Measurements from ENCODE around the gene C10orf105.
A peak's percentile ranks its signal among the peaks of the same experiment; 100 is the strongest.

The C10orf105 gene

DNA sequence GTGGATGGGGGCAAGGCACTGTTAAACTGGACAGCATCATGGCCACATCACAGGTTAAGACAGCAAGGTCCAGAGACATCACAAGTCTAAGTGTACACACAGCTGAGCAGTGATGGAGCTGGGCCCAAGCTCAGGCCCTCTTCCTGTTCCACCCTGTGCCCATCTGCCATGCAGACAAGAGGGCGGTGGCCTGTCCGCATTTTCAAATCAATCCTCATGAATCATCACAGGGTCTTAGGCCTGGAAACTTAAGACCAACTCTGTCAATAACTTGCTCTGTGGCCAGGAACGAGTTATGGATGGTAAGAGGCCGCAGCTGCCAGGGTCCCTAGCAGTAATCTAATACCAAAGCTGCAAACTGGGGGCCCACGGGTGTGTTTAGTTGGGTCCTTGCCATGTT is 3.2 kb downstream of the C10orf105 start:
- DNase-seq (ENCODE audit: low read depth in 2 of 2): no peak

DNA sequence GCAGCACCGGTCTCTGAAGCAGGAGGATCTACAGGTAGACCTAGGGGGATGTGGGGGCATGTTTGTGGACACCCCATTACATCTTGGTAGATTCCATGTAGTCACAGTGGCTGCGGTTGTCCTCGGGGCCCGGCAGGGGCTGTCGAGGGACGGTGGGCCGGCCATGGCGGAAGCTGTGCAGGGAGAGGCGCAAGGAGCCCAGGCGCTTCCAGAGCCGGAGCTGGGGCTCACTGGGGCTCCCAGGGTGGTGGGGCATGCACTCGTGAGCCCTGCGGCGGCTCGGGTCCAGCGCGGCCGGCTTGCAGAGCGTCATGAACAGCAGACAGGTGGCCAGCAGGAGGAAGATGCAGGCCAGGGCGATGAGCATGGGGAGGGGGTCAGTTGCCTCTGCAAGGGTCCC is 3.7 kb downstream of the C10orf105 start:
- DNase-seq (ENCODE audit: low read depth in 2 of 2): no peak

DNA sequence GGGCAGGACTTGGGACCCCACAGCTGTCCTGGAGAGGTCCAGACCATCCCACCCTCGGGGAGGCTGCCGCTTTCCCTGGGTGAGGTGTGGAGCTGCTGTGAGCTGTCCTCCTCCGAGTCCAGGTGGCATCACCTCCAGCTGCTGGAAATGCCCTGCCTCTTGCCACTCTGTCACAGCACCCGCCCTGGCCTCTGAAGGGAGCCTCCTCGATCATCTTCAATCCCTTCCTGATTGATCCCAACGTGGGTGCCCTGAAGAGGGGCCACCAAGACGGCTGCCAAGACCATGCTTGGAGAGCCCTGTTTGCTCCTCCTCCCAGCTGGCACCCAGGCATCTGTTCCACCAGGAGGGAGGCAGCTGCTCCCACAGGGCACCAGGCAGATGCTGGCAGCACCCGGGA is 4.6 kb downstream of the C10orf105 start:
- no peak for DNase-seq (ENCODE audit: low read depth in 2 of 2)

DNA sequence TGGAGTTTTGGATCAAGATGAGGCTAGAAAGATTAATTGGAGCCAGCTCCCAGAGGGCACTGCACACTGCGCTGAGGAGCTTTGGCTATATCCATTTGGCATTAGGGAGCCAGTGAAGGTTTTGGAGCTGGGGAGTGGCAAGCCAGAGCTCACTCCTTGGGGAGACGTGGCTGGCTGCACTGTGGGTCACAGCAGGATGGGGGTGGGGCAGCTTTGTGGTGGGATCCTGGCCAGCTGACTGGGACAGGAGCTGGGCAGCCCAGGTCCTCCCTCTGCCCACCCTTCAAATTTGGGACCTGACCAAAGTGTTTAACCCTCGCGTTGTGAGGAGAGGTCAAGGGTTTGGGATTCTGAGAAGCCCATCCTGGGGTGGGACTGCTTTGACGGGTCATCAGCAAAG is 5.0 kb downstream of the C10orf105 start:
- no peak for DNase-seq (ENCODE audit: low read depth in 2 of 2)

DNA sequence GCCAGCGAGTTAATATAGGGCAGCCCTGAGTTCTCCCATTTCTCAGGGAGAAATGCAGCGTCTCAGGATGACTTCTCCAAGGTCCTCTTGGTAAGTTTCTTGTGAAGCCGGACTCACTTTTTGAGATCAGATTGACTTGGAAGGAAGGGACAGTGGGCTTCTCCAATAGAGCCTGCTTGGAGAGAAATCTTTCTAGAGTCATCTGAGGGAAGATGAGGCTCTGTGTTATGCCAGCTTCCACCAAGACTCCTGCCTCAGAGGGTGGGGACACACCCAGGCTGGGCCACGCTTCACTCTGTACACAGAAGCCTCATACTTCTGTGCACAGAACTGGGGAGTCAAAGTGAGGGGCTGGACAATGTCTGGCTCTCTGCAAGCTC is 5.6 kb downstream of the C10orf105 start:
- no peak for DNase-seq (ENCODE audit: low read depth in 2 of 2)

DNA sequence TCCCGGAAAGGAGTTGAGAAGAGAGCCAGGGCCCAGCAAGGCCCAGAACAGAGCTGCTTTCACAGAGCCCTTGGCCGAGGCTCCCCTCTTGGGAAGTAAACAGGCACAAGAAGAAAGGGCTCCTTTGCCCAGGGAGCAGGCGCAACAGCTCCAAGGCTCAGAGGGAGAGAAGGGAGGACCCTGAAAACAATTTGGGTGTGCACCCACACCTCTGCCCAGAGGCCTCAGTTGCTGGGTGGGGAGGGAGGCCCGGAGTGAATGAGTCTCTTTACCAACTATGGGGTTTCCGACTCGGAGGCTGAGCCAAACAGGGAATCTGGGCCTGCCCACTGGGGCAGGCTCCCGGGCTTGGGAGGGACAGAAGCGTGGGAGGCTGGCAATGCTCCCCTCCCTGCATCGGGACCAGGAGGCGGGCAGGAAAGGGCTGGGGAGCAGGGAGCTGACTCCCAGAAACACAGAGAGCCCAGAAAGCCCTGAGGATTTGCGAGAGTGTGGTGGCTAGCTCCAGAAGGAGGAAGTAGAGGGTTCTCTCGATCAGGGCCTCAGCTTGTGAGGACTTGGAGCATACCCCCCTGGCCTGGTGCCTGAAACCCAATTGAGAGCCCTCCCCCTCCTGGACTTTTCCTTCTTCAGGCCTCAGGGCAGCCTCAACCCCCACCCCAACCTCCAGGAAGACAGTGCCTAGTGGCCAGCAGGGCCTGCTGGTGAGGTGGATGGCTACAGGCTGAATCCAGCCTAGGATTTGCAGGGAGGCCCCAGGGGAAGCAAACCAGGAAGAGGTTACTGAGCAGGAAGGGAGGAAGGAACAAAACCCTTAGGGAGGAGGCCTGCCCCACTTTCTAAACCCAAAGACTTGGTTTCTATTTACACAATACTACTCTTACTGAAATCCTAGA is 6.2 kb downstream of the C10orf105 start:
- peak in 1 of 2 donors; percentile 40 for DNase-seq (ENCODE audit: low read depth in 2 of 2)

DNA sequence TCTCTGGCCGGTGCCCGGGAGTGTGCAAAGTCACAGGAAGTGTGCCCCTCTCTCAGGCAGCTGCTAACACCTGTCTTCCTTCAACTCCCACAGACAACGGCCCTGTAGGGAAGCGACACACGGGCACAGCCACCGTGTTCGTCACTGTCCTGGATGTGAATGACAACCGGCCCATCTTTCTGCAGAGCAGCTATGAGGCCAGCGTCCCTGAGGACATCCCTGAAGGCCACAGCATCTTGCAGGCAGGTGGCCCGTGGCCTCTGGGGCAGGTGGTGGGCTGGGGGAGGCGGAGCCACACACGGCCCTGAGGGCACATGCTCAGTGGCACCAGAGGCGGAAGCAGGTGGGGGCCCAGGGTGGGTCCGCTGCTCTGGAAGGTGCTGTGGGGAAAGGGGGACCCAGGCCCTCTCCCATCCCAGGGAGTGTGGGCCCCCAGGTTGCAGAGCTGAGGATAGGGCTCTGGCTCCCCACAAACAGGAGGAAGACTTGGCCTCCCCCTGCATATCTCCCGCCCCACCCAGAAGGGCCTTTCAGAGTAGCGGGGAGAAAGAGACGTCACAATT is 6.9 kb downstream of the C10orf105 start:
- no peak for DNase-seq (ENCODE audit: low read depth in 2 of 2)

DNA sequence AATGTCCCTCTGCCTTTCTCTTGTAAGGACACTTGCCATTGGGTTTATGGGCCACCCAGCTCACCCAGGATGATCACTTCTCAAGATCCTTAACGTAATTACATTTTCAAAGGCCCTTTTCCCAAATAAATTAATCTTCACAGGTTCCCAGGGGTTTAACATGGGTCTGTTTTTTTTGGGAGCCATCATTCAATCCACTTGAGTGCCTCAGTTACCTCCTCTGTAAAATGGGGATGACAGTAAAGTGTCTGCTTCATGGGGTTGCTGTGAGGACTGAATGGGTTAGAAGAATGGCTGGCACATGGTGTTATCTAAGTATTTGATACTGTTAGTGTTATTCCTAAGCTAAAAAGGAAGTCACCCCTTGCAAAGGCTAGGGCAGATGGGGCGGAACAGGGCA is 7.4 kb downstream of the C10orf105 start:
- no peak for DNase-seq (ENCODE audit: low read depth in 2 of 2)

DNA sequence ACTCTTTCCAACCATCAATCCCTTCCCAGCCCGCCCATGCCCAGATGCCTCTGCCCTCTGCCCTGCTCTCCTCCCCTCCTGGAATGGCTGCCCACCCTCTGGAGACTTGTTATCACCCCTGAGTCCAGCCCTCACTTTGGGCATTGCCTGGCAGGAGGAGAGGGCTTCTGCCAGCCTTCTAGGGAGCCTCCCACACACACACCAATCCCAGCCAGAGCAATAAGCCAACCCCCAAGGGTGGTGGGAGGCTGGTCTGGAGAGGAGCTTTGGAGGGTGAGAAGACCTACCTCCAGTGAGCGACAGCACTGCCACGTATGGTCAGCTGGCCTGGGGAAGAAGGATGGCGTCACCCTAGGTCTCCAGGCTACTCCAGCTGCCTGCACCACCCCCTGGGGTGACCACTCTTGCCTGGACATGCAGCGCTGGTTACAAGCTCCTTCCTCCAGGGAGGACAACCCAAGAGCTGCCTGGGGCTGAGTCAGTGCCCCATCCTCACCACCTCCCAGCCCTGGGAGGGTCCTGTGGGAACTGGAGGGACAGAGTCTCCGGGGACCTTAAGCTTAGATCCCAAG is 8.4 kb downstream of the C10orf105 start:
- DNase-seq (ENCODE audit: low read depth in 2 of 2): no peak

DNA sequence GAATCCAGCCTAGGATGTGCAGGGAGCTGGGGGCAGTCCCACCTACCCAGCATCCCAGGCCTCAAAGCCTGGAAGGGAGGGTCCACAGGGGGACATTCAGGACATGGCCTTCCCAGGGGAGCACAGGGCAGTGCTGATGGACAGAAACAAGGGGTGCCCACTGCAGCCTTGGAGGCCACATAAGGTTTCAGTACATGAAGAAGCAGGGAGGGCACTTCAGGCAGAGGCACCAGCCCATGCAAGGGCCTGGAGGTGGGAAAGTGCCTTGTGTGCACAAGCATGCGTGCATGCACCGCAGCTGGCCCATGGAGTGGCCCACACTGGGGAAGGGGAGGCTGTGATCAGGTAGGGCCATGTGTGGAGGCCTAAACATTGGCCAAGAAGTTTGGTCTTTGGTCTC is 9.1 kb downstream of the C10orf105 start:
- DNase-seq (ENCODE audit: low read depth in 2 of 2): no peak

DNA sequence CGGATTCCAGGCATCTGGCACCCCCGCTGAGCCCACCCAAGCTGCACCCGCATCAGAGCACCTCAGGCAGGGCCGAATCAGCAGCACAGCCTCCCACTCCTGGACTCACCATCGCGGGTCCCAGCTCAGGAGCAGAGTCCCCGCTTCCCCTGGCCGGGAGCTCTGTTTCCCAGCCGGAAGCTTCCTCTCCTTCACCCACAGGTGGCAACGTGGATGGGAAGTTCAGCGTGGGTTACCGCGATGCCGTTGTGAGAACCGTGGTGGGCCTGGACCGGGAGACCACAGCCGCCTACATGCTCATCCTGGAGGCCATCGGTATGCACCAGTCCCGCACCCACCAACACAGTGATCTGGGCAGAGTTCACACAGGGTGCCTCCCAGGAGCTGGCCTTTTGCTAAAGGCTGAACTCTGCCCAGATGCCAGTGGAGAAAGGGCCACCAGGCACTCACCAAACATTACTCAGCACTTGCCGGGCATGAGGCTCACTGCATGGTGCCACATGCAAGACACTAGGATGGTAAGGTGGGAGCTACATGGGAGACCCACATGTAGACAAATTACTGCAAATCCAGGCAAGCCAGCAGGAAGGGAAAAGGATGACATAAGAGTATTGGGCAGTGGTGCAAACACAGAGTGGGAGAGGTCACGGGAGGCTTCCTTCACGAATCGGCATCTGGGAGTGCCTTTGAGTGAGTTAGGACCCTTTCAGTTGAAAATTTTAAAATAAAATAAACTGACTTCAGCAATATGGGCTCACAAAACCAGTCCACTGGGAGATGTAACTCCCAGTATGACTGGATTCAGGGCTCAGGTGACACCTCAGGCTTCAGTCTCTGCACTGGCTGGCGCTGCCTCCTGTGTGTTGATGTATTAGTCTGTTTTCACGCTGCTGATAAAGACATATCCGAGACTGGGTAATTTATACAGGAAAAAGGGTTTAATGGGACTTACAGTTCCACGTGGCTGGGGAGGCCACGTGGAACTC is 10.4 kb downstream of the C10orf105 start:
- no peak for DNase-seq (ENCODE audit: low read depth in 2 of 2)

DNA sequence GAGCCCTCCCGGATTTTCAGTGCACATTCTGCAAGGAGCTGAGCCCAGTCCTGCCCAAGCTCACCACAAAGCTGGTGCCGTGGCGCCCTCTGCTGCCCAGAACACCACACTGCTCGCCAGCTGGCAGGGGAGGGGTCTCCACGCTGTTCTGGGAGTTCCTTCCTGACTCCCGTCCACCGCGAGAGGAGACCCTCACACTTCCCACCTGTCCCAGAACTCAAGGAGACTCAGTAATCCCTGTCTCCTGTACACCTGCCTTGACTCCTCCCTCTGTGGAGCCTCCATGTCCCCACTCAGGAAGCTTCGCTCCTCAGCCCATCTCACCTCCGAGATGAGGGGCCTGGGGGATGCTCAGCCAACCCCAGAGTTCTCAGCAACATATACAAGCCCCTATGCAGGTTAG is 11.3 kb downstream of the C10orf105 start:
- DNase-seq (ENCODE audit: low read depth in 2 of 2): peak; percentile 60 to 68

DNA sequence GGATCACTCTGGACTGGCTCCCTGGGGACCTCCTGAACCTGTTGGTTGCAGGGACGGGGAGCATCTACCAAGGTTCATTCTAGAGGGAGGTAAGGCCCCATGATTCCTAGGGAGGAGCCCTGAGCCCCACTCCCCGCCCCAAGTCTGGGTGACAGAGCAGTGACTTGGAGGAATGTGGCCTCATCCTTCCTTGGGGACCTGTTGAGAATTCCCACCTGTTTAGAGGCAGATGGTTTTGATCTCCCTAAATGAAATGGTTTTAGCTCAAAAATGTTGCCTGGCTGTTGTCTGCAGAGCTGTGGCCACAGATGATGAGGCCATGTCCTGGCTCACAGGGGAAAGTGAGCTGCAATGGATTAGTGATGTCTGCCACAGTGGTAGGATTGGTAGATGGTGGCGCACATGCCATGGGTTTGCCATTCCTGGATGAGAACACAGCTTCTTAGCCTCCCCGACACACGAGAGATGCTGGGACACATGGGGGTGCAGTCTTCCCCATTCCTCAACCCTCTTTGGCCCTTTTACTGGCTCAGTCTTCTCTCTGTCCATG is 12.3 kb downstream of the C10orf105 start:
- DNase-seq (ENCODE audit: low read depth in 2 of 2): no peak

DNA sequence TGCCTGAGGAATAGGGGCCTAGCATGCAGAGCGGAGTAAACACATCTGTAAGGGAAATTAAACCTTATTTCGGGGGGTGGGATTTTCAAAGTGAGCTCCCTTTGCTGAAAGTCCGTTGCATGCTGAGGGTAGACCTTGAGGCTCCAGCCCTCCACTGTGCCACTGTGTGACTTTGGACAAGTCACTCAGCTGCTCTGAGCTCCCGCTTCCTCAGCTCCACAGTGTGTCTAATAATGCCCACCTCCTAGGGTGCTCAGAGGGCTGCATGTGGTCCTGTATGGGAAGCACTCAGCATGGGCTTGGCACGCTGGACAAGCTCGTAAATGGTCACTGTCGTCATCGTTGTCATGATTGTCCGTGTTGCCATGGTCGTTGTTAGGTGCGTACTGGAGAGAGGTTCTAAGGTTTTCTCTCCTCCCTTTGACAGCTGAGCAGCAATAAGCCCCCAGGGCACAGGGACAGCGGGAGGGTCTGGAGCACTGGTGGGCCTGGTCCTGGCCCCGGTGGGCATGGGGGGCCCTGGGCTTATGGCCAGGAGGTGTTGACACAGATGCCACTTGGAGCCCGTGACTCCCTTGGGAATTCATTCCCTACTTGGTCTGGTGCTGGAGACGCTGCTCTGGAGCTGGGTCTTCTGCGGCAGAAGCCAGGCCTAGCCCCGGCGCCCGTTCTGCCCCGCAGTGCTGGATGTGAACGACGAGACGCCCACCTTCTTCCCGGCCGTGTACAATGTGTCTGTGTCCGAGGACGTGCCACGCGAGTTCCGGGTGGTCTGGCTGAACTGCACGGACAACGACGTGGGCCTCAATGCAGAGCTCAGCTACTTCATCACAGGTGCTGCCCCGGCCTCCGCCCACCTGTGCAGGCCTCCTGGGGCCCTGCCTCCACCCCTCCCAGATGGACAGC is 13.1 kb downstream of the C10orf105 start:
- DNase-seq (ENCODE audit: low read depth in 2 of 2): no peak

DNA sequence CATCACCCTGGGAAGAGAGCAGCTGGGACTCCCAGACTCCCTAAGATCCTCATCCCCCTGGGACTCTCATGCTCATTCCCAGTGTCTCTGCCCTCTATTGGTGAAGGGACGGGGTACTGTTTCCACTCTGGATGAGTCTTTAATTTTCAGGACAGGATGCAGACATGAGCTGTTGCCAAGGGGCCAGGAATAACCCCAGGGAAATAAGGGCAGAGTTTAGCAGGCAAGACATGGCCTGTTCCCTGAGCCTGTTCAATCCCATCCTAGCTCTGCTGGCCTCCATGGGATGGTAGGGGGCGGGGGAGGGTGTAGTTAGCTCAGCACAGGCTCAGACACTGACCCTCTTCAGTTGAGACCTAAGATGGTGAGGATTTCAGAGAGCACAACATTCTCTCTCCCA is 14.0 kb downstream of the C10orf105 start:
- DNase-seq (ENCODE audit: low read depth in 2 of 2): no peak

DNA sequence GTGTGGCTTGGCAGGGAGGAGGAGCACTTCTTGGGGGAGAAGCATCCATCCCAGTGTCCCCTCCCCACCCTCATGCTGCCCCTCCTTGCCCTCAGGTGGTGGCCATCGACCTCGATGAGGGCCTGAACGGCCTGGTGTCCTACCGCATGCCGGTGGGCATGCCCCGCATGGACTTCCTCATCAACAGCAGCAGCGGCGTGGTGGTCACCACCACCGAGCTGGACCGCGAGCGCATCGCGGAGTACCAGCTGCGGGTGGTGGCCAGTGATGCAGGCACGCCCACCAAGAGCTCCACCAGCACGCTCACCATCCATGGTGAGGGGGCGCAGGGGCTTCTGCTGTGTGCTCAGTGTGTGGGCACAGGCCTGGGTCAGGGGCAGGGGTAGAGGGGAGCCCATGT is 14.8 kb downstream of the C10orf105 start:
- no peak for DNase-seq (ENCODE audit: low read depth in 2 of 2)

DNA sequence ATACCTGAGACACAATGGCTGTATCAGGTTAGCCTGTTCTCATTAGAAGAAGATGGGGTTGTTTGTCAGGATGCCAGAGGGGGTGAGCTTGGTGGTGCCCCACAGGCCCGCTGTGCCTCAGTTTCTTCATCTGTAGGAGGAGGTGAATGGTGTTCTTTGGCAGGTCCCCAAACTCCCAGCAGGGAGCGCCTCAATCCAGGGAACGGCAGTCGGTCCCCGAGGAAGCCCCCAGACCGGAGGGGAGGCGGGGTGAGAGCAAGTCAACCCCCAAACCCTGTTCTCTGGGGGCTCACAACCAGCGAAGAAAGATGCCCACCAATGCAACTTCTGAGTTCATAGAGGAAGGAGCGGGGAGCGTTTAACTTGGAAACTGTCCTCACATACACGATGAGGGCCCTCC is 16.0 kb downstream of the C10orf105 start:
- no peak for DNase-seq (ENCODE audit: low read depth in 2 of 2)

DNA sequence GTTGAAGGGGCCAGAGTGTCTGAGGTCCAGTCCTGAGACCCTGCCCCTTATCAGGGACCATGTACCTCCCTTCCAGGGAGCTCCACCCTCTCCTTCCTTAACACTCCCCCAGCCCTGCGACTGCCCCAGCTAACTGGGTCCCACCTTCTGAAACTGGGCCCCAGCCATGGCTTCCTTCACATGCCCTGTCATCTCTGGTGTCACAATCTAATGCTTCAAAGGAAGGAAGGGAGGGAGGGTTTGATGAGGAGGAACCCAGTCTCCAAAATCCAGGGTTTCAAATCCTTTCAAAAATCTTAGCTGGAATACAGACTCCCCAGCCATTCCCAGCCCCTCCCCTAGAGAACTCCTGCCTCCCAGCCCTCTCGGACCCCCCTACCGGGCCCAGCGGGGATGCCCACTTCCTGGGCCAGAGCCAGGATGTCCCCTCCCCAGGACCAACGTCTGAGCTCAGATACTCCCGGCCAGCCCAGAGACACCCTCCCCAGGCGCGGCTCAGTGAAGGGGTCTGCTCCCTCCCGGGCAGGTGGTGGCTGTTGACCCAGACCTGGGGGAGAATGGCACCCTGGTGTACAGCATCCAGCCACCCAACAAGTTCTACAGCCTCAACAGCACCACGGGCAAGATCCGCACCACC is 18.0 kb downstream of the C10orf105 start:
- DNase-seq (ENCODE audit: low read depth in 2 of 2): no peak

DNA sequence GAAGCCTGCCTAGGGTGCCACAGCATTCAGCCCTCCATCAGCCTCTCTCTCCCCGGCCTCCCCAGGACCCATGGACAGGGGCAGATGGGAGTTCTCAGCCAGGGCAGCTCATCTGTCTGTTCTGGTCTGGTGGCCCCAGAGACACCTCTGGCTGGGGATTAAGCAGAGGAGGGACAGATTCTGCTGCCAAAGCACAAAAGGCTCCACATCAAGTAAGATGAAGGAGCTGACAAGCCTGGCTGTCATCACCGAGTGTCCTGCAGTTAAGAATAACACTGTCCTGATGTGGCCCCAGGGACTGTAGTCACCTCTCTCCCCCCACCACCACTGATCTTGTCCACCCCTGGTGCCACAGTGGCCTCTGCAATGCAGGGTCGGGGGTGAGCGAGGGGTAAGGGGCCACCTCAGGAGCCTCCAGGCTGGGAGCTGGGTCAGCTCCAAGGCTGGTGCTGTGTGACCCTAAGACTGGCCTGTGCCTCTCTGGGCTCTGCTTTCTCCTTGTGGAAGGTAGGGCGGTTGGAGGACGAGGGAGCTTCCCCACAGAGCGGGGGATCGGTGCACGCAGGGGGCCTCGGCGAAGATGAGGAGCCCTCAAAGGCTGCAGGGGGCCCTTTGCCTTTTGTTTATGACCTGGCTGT is 18.7 kb downstream of the C10orf105 start:
- DNase-seq (ENCODE audit: low read depth in 2 of 2): no peak

DNA sequence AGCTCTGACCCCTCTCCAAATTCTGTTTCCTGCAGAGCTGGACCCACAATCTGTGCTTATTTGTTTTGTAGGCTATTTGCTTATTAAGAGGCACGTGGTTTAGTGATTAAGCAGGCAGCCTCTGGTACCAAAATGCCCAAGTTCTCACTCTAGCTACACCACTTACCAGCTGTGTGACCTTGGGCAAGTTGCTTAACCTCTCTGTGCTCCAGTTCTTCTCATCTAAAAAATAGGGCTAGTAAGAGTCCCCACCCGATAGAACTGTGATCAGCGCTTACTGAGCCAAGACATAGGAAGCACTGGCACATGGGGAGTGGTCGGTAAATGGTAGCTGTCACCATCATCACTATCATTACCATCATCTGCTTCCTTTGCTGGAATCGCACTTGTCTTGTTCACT is 20.8 kb downstream of the C10orf105 start:
- no peak for DNase-seq (ENCODE audit: low read depth in 2 of 2)
